NCI-H2196 treated with DMSO at 0.1 percent for 48 hours (cell line): ENCODE results near the gene SDSL.
A peak's percentile ranks its signal among the peaks of the same experiment; 100 is the strongest.

Experiments used
- DNase-seq: peaks from one replicate; lab custom pipeline; 2025; ENCODE audit not compliant: unreplicated experiment; lab: John Stamatoyannopoulos, UW

The SDSL gene

GRCh38 chr12:113422030-113422885, at the start of gene SDSL:
Gene SDSL, plus strand, starts transcription at chr12:113422380. Its CDS starts 5,603 bp downstream, at chr12:113427983.
- DNase-seq = peak; percentile 78

GRCh38 chr12:113373440-113373839, 48.7 kb upstream of the SDSL start:
- no peak for DNase-seq

DNA sequence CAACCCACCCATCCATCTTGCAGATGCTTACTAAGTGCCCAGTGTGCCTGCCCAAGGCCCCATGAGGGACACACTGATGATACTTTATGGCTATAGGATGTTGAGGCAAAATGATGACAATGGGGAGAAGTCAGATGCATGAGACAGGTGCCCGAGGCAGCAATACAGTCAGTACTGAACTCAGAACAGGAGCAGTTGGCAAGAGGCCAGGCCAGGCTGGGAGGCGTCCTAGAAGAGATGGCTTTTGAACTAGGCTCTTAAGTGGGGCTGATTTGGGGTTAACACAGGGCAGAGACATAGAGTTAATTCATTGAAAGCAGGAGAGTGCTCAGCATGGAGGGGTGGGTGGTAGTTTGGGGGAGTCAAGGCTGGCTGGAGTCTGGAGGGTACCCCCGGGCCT, 48.2 kb upstream of the SDSL start:
- DNase-seq = no peak

- DNase-seq = no peak
These were observed 47.3 kb upstream of the SDSL start for GRCh38 chr12:113374823-113375428.

GRCh38 chr12:113378291-113378690, 43.9 kb upstream of the SDSL start:
- DNase-seq = no peak

GRCh38 chr12:113381220-113381619, 41.0 kb upstream of the SDSL start:
- DNase-seq = no peak

DNA sequence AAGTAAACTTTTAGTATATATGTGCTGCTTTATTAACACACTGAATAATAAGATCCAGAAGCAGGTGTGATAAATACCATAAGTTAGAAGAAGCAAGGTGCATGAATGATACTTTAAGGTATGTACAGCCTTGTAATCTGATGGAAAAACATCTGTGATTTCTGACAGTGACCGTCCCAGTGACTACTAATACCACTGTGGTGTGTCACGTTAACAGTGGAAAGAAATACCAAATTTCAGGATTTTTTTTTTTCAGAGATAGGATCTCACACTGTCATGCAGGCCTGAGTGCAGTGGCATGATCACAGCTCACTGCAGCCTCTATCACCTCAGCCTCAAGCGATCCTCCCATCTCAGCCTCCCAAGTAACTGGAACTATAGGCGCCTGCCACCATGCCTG, 40.0 kb upstream of the SDSL start:
- DNase-seq = no peak

DNA sequence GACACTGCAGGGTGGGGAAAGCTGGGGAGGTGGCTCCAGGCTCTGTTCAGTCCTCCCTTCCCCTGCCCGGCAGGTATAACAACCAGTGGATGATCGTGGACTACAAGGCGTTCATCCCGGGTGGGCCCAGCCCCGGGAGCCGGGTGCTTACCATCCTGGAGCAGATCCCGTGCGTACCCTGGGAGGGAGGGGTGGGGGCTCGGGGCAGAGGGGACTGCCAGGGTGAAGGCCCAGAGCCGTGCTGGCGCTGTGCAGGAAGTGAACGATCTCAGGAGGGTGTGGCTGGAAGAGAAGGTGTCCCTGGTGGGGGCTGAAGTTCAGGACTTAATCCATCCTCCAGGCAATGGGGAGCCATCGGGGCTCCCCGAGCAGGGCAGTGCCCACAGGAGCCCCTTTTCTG, 37.4 kb upstream of the SDSL start:
- no peak for DNase-seq

DNA sequence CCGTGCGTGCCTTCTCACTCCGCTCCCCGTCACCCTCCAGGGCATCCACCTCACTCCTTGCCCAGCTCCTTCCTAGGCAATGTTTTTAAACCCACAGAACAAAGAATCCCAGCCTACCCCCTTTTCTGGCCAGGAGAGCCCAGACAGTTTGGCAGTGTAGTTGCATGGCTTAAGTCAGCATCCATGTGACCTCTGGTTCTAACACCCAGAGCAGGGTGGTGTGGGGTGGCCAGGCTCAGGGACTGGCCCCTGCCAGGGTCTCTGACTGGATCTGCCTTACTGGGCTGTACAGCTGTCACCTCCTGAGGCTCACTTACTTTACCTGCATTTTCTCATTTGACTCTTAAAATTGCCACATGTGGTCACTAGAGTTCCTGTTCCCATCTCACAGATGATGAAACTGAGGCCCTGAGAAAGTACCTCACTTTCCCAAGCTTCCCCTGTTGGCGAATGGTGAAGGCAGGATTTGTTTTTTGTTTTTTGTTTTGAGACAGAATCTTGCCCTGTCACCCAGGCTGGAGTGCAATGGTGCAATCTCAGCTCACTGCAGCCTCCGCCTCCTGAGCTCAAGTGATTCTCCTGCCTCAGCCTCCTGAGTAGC, 36.8 kb upstream of the SDSL start:
- no peak for DNase-seq

DNA sequence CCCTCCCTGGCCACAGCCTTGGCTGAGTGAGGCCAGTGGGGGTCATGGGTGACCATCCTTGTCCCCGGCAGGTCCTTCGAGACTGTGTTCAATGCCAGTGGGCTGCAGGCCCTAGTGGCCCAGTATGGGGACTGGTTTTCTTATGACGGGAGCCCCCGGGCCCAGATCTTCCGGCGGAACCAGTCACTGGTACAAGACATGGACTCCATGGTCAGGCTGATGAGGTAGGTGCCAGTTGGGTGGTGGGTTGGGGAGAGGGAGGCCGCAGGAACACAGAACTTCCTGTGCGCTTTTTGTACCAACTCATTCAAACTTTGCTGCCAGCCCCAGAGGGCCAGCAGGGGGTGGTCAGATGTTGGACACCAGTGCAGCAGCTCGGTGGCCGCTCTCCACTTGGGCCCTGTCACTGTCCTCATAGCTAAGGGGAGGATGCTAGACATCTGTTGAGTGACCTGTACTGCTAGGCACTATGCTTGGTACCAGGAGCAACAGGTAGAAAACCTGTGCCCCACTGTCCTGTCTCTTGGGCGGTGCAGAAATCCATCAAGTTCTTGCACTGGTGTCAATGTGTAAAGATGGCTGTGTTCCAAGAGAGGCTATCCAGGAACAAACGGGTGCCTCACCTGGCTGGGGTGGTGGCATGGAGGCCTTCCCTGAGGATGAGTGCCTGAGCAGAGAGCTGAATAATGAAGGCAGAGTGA, 35.2 kb upstream of the SDSL start:
- DNase-seq = no peak

DNA sequence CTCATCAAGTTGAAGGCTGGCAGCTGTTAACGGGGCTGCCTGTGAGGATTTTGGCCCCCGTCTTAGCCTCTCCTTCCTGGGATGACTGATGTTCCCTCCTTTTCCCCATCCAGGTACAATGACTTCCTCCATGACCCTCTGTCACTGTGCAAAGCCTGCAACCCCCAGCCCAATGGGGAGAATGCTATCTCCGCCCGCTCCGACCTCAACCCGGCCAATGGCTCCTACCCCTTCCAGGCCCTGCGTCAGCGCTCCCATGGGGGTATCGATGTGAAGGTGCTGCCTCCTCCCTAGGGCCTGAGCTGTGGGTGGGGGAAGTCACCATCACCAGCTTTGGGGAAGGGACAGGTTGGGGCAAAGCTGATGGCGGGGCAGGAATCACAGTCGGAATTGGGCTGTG, 34.5 kb upstream of the SDSL start:
- no peak for DNase-seq

- no peak for DNase-seq
These were observed 33.8 kb upstream of the SDSL start for GRCh38 chr12:113388351-113388750.

DNA sequence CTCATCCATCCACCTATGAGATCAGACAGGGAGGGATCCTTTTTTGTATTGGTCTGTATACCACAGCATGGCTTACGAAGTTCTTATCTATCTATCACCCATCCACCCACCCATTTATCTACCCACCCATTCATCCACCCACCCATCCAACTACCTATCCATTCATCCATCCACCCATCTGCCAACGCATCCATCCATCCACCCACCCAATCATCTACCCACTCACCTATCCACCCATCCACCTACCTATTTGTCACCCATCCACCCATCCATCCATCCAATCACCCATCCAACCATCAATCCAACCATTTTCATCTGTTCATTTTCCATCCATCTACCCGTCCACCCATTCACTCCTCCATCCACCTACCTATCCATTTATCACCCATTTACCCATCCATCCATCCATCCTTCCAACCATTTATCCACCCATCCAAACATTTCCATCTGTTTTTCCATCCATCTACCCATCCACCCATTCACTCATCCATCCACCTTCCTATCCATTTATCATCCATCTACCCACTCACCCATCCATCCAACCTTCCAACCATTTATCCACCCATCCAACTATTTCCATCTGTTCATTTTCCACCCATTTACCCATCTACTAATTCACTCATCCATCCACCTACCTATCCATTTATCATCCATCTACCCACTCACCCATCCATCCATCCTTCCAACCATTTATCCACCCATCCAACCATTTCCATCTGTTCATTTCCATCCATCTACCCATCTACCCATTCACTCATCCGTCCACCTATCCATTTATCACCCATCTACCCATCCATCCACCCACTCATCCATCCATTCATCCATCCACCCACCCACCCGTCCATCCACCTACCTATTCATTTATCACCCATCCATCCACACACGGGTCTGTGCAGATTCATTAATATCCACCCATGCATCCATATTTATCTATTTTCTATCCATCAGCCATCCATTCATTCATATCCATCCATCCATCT, 31.8 kb upstream of the SDSL start:
- DNase-seq = no peak

- no peak for DNase-seq
These were observed 31.0 kb upstream of the SDSL start for GRCh38 chr12:113391145-113391544.

DNA sequence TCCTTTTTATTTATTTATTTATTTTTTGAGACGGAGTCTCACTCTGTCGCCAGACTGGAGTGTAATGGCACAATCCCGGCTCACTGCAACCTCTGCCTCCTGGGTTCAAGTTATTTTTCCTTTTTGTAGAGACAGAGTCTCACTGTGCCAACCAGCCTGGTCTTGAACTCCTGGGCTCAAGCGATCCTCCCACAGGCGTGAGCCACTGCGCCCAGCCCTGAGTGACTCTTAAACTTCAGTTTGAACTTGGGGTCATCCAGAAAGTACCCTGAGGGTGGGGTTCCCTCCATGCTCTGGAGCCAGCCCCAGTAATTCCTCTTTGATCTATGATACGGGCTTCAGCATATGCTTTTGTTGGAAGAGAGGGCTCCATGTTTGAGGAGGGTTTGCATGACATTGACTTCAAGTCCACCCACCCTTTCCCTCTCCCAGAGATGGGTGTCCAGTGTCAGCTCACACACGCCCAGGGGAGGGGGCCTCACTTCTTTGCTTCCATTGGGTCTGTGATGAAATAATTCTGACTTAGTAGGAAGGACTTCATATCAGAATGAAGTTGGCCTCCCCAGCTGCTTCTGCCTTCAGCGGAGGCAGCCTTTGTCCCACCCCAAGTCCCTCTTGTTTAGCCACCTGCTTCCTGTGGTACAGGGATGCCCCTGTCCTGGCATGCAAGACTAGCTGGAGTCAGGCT, 30.4 kb upstream of the SDSL start:
- DNase-seq = no peak

DNA sequence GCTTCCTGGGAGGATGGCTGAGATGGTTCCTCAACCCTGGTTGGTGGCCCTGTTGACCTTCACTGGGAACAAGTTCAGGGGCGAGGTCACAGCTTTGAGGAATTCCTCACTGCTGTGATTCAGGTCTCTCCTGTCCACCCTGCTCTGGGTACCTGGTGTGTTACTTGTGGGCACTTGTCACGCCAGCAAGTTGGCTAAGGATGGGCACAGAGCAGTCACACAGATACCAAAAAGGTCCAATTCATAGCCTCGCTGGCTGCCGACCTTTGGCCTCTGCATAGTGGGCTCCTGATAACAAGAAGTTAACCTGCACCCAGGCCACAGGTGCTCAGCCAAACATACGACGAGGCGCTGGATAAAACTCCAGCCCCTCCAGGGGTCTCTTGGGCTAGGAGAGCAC, 29.7 kb upstream of the SDSL start:
- no peak for DNase-seq

DNA sequence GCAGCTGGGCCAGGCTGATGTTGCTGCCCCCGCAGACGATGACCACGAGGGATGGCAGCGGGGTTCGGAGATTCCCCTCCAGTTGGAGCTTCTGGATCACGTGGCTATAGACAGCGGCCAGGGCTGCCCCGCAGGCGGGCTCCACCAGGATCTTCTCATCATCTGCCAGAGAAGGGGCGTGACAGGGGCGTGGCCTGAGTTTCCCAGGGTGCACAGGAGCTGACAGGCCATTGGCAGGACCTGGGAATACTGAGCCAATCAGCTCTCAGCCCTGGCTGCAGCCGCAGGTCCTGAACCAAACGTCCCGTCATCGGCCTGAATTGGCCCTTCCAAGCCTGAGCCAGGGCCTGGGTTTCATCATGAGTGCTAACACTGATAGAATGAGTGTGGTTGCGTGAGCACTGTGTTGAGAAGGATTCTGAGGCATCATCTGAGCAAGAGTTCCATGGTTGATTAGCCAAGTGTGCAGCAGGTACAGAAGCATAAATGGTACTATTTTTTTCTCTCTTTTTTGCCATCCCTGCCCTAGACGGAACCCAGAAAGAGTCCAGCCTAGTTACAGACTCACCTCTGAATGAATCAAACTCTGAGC, 29.1 kb upstream of the SDSL start:
- no peak for DNase-seq

DNA sequence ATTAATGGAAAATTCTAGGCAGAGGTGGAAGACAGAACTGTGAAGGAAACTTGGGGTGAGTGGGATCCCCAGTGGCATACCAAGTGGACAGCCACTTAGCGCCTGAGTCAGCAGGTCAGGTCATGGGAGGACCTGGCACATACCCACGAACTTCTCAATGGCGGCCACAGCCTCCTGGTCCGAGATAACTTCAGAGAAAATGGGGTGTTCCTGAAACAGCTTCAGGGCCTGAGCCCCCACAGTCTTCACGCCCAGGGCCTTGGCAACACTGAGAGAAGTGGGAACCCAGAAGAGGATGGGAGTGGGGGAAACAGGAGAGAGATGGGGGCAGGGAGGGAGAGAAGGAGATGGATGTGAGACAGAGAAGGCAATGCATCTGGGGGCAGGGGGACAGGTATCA, 28.4 kb upstream of the SDSL start:
- no peak for DNase-seq

GRCh38 chr12:113395119-113395518, 27.1 kb upstream of the SDSL start:
- DNase-seq = no peak

DNA sequence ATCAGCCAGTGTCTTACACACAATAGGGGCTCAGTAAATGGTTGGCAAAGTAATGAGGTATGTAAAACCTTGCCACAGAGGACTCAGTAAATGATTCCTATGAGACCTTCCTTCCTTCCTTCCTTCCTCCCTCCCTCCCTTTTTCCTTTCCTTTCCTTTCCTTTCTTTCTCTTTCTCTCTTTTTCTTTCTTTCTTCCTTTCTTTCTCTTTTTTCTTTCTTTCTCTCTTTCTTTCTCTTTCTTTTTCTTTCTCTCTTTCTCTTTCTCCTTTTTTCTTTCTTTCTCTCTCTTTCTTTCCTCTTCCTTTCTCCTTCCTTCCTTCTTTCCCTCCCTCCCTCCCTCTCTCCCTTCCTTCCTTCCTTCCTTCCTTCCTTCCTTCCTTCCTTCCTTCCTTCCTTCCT, 26.0 kb upstream of the SDSL start:
- DNase-seq = no peak
